H1 (cell line): ENCODE measurements around the gene TMIGD1.

Experiments
- BACH1 ChIP-seq: IDR thresholded peaks from 2 replicates; pipeline ENCODE4 v1.6.1; 2012; ENCODE audit warnings: low read length, improper control_type of control experiment
- BCL11A ChIP-seq, 2 experiments: IDR thresholded peaks; one replicate each; pipeline ENCODE4 v1.6.1; 2011; ENCODE audit warnings: low read depth in 2 of 2, low read length in 2 of 2, mild to moderate bottlenecking in 2 of 2
- CEBPB ChIP-seq: IDR thresholded peaks from 2 replicates; pipeline ENCODE4 v1.6.1; 2012; ENCODE audit warnings: low read depth, low read length
- CTCF ChIP-seq, 3 experiments: IDR thresholded peaks; 1 replicate in 2 of 3; 2 replicates in 1 of 3; pipeline versions ENCODE4 v1.5.1 to v1.6.1; 2011; ENCODE audit warnings: low read length in 3 of 3, mild to moderate bottlenecking in 3 of 3, inconsistent platforms in 2 of 3, low read depth in 1 of 3, moderate library complexity in 1 of 3; ENCODE audit not compliant: insufficient read depth in 1 of 3; ENCODE audit errors: control extremely low read depth in 1 of 3
- EP300 ChIP-seq, 2 experiments: IDR thresholded peaks; 1 replicate in 1 of 2; 2 replicates in 1 of 2; pipeline ENCODE4 v1.6.1; 2011 to 2012; ENCODE audit warnings: low read depth in 2 of 2, low read length in 2 of 2, mild to moderate bottlenecking in 2 of 2, borderline replicate concordance in 1 of 2, inconsistent platforms in 1 of 2, moderate library complexity in 1 of 2
- KDM1A ChIP-seq: fragments of 200-600, 300-600 bp; sonication (generic); IDR thresholded peaks from 2 replicates; pipeline ENCODE4 v1.7.1; 2016; ENCODE audit warnings: mild to moderate bottlenecking, low read length, borderline replicate concordance
- NRF1 ChIP-seq: IDR thresholded peaks from 2 replicates; pipeline ENCODE4 v1.6.1; 2011; ENCODE audit warnings: mild to moderate bottlenecking, low read depth, low read length, improper control_type of control experiment
- POLR2A ChIP-seq, 2 experiments: IDR thresholded peaks; 1 replicate in 1 of 2; 2 replicates in 1 of 2; pipeline ENCODE4 v1.6.1; 2011; ENCODE audit warnings: low read depth in 2 of 2, low read length in 2 of 2, mild to moderate bottlenecking in 2 of 2; ENCODE audit errors: control extremely low read depth in 1 of 2
- POLR2AphosphoS5 ChIP-seq: IDR thresholded peaks from 2 replicates; pipeline ENCODE4 v1.6.1; 2011; ENCODE audit warnings: low read depth, low read length
- SIN3A ChIP-seq, 2 experiments: IDR thresholded peaks in 1 of 2; conservative IDR thresholded peaks in 1 of 2; 2 replicates each; pipeline ENCODE4 v1.6.1; 2011 to 2012; ENCODE audit warnings: low read length in 2 of 2, improper control_type of control experiment in 1 of 2, low read depth in 1 of 2, mild to moderate bottlenecking in 1 of 2
- SP1 ChIP-seq: IDR thresholded peaks from 2 replicates; pipeline ENCODE4 v1.6.1; 2011; ENCODE audit warnings: low read depth, low read length
- SP2 ChIP-seq: IDR thresholded peaks from 2 replicates; pipeline ENCODE4 v1.6.1; 2012; ENCODE audit warnings: mild to moderate bottlenecking, low read length, inconsistent platforms
- SUZ12 ChIP-seq: fragments of 200-600 bp; sonication (generic); IDR thresholded peaks from 2 replicates; pipeline ENCODE4 v1.6.1; 2012; ENCODE audit warnings: mild to moderate bottlenecking, inconsistent platforms, low read length, moderate library complexity, mixed read lengths
- TF ChIP-seq, protein P1 (sequence below): IDR thresholded peaks from 2 replicates; pipeline ENCODE4 v1.6.1; 2011; ENCODE audit warnings: low read length, improper control_type of control experiment

GRCh38 chr17:30310562-30310961 is 23.3 kb downstream of the TMIGD1 start:
- TF ChIP-seq CTCF (IDR thresholded peaks at IDR 0.05; ENCODE audit: control extremely low read depth in 1 of 3, insufficient read depth in 1 of 3, low read depth in 1 of 3, low read length in 3 of 3) = no peak
- TF ChIP-seq BACH1 = no peak
- TF ChIP-seq SIN3A (conservative IDR thresholded peaks at IDR 0.05 in 1 of 2, IDR thresholded peaks at IDR 0.05 in 1 of 2; ENCODE audit: low read depth in 1 of 2, low read length in 2 of 2) = no peak
- no peak for TF ChIP-seq POLR2AphosphoS5
- TF ChIP-seq SP1 = no peak
- TF ChIP-seq SP2 = no peak
- TF ChIP-seq POLR2A (IDR thresholded peaks at IDR 0.05; ENCODE audit: control extremely low read depth in 1 of 2, low read depth in 2 of 2, low read length in 2 of 2) = no peak
- no peak for TF ChIP-seq CEBPB
- TF ChIP-seq SUZ12 = no peak
- no peak for TF ChIP-seq NRF1
- TF ChIP-seq EP300 (IDR thresholded peaks at IDR 0.05; ENCODE audit: borderline replicate concordance in 1 of 2, low read depth in 2 of 2, low read length in 2 of 2) = no peak
- TF ChIP-seq, protein P1, sequence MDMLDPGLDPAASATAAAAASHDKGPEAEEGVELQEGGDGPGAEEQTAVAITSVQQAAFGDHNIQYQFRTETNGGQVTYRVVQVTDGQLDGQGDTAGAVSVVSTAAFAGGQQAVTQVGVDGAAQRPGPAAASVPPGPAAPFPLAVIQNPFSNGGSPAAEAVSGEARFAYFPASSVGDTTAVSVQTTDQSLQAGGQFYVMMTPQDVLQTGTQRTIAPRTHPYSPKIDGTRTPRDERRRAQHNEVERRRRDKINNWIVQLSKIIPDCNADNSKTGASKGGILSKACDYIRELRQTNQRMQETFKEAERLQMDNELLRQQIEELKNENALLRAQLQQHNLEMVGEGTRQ = no peak
- TF ChIP-seq KDM1A = no peak
- TF ChIP-seq BCL11A (IDR thresholded peaks at IDR 0.05; ENCODE audit: low read depth in 2 of 2, low read length in 2 of 2) = no peak
